Activated CD4-positive, alpha-beta T cell treated with anti-CD3 and anti-CD28 coated beads, Interleukin-2, amount 50 U/mL, for 1 hour (primary cell): ENCODE data around the gene FAM114A1.

Experiments
- DNase-seq: peaks from one replicate; pipeline ENCODE4 v3.0.0-alpha.2; 2020

The FAM114A1 gene

GRCh38 chr4:38867478-38868058 is at the start of gene FAM114A1:
TSS of gene FAM114A1 (plus strand) at chr4:38867806. CDS start at chr4:38878079, 10,273 bp downstream.
- no peak for DNase-seq

DNA sequence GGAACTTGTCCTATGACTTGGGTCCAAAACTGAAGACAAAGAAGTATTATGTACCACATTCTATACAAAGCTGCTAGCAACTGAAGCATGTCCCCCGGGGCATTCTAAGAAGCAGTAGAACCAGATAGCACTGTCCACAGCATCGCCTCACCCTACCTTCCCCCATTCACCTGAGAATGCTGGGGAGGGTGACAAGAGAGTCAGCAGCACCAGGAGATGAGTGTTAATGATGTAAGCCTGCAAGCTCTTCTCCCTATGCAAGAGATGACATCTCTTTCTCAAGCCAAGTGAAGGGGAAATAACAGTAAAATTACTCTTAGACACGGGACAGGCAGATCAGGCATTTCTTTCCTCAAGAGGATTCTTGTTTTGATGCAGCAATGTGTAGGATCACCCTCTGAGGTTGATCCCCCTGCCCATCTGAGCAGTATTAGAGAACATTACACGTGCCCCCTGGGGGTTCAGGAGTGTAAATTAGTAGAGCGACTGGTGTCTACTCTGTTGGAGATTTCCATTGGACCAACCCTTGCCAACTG is 49.1 kb upstream of the FAM114A1 start:
- DNase-seq, result no peak

DNA sequence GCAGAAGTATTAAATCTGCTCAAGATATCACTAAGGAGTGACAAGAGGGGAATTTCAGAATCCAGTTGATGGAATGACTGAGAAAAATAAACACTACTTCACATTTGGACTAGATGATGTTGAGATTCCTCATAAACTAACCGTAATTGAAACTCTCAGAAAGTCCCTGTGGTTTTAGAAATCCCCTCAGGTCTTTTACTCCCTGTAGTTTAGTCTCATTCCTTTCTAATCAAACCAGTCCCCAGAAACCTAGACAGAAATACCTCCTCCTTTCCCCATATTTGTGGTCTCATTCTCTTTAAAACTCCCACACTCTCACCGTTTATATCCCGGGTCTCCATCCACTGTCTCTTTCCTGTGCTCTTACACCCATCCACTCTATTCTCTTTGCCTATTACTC is 48.0 kb upstream of the FAM114A1 start:
- DNase-seq, result no peak

DNA sequence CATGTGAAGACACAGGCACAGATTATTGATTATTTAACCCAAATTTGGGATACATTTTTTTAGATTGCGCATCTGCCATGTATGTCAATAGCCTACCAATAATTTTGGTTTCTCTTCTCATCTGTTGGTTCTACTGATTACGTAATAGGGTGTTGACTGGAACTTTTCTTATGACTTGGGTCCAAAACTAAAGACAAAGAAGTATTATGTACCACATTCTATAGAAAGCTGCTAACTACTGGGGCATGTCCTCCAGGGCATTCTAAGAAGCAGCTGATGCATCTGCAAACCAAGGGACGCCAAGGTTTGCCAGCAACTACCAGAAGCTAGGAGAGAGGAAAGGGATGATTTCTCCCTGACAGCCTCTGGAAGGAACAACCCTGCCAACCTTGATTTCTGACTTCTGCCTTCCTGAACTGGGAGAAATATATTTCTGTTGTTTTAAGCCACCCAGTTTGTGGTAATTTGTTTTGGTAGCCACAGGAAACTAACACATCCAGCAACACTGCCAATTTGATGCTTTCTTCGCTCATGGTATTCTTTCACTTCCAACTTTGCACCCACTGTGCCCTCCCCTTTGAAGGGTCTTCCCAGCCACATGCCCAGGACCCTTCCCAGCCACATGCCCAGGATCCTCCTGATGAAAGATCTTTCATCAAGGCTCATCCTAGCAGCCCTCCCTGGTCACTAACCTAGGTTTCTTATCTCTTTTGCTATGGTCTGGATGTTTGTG is 47.1 kb upstream of the FAM114A1 start:
- no peak for DNase-seq

- no peak for DNase-seq
These were observed 45.9 kb upstream of the FAM114A1 start for GRCh38 chr4:38821739-38822138.

GRCh38 chr4:38822748-38823303 is 44.8 kb upstream of the FAM114A1 start:
- DNase-seq, result no peak

DNA sequence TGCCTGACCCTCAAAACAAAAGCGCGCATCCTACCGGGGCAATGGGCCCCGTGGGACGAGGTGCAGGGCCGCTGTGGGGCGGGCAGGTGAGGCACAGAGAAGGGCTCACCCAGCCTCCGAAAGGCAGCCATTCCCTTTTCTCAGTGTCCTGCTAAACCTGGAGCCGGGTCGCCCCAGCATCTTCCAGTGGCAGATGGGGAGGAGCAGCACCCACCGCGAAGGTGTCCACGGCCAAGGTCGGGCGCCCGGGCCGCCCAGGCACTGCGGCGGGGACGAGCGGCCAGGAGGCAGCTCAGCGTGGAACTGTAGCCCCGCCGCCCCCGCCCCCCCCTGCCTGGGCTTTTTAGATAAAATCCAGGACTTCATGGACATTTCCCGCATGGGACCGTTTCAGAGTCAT is 43.8 kb upstream of the FAM114A1 start:
- DNase-seq, result no peak

DNA sequence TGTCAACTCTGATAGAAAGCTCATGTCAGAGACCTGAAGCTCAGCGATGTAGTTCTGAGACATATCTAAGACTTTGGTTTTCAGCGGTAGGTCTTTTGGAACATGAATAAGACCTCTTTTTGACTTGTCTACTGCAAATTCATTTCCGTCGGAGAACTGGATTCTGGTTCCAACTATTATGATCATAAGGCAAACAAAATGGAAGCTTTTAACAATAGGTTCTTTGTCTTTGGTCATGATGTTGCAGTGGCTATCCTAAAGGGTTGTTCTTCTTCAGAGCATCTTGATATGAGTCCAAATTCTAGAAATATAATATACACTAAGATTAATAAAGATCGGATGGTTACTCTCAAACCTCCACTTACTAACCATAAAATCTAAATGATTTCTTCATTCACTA is 38.4 kb upstream of the FAM114A1 start:
- DNase-seq, result no peak

GRCh38 chr4:38831653-38832052 is 36.0 kb upstream of the FAM114A1 start:
- no peak for DNase-seq

DNA sequence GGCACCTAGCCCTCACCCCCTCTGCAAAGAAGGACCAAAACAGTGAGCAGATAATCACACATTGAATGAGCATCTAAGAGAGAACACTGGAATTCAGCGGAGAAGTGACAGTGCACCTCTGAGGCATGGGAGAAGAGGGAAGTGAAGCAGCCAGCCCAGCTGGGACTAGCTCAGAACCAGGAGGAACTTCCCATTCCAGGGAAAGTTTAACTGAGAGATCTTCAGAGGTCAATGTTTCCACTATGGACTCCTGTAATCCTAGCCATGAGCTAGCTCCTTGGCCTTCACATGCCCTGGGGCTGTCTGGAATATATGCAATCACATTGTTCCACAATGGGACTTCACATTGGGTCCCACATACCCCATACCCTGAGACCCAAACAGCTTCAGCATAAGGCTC is 35.4 kb upstream of the FAM114A1 start:
- DNase-seq, result no peak

GRCh38 chr4:38832624-38833528 is 34.7 kb upstream of the FAM114A1 start:
- DNase-seq, result no peak

DNA sequence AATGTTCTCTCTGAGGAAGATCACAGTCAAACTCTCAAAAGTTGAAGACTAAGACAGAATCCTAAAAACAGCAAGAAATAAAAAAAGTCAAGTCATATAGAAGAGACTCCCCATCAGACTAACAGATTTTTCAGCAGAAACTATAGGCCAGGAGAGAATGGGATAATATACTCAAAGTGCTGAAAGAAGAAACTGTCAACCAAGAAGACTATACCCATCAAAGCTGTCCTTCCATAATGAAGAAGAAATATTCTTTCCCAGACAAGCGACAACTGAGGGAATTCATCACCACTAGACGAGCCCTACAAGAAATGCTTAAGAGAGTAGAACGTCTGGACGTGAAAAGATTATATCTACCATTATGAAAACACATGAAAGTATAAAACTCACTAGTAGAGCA is 33.0 kb upstream of the FAM114A1 start:
- no peak for DNase-seq

DNA sequence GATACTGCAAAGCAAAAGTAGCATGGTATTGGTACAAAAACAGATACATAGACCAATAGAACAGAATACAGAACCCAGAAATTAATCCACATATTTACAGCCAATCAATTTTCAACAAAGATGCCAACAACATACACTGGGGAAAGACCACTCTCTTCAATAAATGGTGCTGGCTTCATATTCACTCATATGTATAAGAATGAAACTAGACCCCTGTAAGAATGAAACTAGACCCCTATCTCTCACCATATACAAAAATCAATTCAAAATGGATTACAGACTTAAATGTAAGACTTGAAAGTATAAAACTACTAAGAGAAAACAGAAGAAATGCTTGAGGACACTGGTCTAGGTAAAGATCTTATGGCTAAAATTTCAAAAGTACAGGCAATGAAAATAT is 30.3 kb upstream of the FAM114A1 start:
- DNase-seq, result no peak

GRCh38 chr4:38837849-38838248 is 29.8 kb upstream of the FAM114A1 start:
- no peak for DNase-seq

- DNase-seq, result no peak
These were observed 24.6 kb upstream of the FAM114A1 start for GRCh38 chr4:38842994-38843393.

DNA sequence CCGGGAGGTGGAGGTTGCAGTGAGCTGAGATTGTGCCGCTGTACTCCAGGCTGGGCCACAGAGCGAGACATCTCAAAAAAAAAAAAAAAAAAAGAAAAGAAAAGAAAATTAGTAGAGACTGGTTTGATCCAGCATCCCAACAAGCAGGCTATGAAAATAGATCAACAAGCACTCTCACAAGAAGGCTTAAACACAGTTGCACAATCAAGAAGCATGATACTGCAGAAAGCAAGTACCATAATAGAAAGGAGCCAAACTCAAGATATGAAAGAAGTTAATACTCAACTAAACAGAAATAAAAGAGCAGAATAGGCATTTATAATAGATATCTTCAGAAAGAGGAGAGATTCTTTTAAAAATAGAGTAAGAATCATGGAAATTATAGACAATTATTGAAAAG is 21.6 kb upstream of the FAM114A1 start:
- DNase-seq, result no peak

DNA sequence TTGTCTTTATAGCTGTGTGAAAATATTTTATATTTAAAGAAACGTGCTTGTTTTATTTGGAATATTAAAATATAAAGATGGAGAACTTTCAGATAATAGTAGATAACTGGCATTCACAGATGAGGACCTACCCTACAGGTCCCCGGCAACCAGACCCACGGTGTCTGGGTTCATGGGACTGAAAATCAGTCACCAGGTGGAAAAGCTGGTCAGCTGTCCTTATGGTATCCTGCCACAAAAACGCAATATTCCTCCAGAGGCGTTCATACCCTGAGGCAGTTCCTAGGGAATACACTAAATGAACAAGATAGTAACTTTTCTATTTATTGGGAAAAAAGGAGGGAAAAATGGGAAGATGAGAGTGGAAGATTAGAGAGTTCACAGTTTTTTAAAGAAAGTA is 12.1 kb upstream of the FAM114A1 start:
- no peak for DNase-seq

- no peak for DNase-seq
These were observed 11.6 kb upstream of the FAM114A1 start for GRCh38 chr4:38856046-38856445.

DNA sequence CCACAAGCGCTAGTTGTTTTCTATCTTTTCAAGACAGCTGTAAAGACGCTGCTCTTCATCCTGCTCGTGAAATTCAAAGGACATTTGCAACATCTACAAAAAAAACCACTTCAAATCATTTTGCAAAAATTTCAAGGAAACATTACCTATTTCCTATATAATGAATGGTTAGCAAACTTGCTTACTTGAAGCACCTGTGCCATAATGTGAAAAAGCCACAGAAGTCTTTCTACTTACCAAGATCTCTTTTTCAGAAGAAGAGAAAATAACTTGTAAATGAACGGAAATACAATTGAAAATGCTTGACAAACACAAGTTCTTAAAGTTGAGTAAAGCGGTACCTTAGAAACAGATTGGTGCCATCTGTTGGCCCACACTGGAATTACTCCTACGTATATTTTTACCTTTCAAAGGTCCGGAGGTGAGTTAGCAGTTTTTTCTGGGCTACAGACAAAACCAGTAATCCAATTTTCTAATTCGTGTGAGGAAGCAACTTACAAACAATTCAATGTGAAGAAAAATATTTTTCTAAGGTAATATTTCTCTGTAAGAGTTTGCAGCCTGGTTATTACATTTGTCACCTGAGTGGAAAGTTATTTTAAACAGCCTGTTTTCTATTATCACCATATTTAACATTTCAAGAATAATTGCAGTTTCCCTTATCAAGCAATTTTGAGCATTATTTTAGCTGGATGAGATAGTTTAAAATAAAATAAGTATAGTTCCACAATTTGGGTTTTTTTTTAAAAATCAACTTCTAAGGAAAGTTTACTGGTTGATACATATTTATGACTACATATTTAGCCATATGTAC is 10.9 kb upstream of the FAM114A1 start, which contains the start of gene TLR6:
Gene TLR6 (minus strand): TSS at position 294 of the 814 bp plus-strand sequence. CDS start 27,344 bp downstream, outside the sequence.
- DNase-seq, result peak; percentile 61

DNA sequence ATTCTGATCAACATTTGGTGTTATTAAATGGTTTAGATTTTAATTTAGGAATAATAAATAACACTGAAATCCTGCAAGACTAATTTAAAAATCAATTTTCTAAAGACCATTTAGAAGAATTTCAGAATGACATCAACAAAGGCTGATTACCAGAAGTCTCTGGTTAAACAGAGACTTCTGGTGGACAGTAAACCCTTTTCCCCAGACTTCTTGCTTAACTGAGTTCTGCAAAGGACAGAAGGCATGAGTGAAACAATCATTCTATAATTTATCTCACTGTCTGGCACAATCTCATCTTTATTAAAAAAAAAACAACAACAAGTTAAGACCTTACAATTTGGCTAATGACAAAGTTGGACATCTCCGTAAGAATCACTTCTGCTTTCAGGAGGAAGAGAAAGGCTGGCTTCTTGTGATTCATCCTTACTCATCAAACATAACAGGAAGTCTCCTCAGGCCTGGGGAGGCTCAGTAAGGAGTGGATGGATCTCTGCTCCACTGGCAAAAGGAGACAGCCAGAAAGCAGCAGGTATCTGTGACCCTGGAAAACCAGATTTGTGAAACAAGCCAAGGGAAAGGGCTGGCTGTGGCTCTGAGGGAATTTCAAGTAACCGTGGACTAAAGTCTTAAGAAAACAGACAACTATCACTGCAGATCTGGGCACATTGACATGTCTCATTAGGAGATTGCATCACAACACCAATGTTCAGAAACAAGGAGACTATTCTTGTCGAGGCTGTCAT is 10.1 kb upstream of the FAM114A1 start:
- no peak for DNase-seq

DNA sequence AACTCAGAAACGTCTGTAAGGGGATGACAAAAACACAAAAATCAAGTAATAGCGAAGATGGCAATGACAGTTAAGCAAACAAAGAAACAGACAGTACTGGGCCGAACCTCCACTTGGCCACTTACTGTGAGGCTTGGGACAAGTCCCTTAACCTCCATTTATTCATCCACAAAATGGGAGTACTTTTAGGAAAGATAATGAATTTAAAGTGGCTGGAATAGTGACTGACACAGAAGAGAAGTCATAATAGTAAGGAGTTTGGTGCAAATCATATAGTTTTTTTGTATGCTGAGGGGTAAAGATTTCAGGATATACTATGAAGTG is 9.5 kb upstream of the FAM114A1 start:
- no peak for DNase-seq

- no peak for DNase-seq
These were observed 8.1 kb upstream of the FAM114A1 start for GRCh38 chr4:38859501-38859900.
